Measurements from ENCODE around the gene IPO4. TPM values are rescaled to one million over a fixed set of nuclear protein-coding genes. Genes with fewer than 3 reads are reported as not detected.
A peak's percentile ranks its signal among the peaks of the same experiment; 100 is the strongest.

Gene IPO4
- total and polyA plus RNA-seq, 2 of the 8 experiments (the other 6 are each of a cell fraction or from before 2014, with no cell fraction given) = 55.5 to 108 TPM

GRCh38 chr14:24146978-24147760 lies 41.4 kb downstream of the IPO4 start, which contains the start of gene RNF31 (continued):
- TF ChIP-seq, protein P1, sequence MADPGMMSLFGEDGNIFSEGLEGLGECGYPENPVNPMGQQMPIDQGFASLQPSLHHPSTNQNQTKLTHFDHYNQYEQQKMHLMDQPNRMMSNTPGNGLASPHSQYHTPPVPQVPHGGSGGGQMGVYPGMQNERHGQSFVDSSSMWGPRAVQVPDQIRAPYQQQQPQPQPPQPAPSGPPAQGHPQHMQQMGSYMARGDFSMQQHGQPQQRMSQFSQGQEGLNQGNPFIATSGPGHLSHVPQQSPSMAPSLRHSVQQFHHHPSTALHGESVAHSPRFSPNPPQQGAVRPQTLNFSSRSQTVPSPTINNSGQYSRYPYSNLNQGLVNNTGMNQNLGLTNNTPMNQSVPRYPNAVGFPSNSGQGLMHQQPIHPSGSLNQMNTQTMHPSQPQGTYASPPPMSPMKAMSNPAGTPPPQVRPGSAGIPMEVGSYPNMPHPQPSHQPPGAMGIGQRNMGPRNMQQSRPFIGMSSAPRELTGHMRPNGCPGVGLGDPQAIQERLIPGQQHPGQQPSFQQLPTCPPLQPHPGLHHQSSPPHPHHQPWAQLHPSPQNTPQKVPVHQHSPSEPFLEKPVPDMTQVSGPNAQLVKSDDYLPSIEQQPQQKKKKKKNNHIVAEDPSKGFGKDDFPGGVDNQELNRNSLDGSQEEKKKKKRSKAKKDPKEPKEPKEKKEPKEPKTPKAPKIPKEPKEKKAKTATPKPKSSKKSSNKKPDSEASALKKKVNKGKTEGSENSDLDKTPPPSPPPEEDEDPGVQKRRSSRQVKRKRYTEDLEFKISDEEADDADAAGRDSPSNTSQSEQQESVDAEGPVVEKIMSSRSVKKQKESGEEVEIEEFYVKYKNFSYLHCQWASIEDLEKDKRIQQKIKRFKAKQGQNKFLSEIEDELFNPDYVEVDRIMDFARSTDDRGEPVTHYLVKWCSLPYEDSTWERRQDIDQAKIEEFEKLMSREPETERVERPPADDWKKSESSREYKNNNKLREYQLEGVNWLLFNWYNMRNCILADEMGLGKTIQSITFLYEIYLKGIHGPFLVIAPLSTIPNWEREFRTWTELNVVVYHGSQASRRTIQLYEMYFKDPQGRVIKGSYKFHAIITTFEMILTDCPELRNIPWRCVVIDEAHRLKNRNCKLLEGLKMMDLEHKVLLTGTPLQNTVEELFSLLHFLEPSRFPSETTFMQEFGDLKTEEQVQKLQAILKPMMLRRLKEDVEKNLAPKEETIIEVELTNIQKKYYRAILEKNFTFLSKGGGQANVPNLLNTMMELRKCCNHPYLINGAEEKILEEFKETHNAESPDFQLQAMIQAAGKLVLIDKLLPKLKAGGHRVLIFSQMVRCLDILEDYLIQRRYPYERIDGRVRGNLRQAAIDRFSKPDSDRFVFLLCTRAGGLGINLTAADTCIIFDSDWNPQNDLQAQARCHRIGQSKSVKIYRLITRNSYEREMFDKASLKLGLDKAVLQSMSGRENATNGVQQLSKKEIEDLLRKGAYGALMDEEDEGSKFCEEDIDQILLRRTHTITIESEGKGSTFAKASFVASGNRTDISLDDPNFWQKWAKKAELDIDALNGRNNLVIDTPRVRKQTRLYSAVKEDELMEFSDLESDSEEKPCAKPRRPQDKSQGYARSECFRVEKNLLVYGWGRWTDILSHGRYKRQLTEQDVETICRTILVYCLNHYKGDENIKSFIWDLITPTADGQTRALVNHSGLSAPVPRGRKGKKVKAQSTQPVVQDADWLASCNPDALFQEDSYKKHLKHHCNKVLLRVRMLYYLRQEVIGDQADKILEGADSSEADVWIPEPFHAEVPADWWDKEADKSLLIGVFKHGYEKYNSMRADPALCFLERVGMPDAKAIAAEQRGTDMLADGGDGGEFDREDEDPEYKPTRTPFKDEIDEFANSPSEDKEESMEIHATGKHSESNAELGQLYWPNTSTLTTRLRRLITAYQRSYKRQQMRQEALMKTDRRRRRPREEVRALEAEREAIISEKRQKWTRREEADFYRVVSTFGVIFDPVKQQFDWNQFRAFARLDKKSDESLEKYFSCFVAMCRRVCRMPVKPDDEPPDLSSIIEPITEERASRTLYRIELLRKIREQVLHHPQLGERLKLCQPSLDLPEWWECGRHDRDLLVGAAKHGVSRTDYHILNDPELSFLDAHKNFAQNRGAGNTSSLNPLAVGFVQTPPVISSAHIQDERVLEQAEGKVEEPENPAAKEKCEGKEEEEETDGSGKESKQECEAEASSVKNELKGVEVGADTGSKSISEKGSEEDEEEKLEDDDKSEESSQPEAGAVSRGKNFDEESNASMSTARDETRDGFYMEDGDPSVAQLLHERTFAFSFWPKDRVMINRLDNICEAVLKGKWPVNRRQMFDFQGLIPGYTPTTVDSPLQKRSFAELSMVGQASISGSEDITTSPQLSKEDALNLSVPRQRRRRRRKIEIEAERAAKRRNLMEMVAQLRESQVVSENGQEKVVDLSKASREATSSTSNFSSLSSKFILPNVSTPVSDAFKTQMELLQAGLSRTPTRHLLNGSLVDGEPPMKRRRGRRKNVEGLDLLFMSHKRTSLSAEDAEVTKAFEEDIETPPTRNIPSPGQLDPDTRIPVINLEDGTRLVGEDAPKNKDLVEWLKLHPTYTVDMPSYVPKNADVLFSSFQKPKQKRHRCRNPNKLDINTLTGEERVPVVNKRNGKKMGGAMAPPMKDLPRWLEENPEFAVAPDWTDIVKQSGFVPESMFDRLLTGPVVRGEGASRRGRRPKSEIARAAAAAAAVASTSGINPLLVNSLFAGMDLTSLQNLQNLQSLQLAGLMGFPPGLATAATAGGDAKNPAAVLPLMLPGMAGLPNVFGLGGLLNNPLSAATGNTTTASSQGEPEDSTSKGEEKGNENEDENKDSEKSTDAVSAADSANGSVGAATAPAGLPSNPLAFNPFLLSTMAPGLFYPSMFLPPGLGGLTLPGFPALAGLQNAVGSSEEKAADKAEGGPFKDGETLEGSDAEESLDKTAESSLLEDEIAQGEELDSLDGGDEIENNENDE (IDR thresholded peaks at IDR 0.05; ENCODE audit: insufficient replicate concordance, low read length) = no peak
- TF ChIP-seq, protein P2, sequence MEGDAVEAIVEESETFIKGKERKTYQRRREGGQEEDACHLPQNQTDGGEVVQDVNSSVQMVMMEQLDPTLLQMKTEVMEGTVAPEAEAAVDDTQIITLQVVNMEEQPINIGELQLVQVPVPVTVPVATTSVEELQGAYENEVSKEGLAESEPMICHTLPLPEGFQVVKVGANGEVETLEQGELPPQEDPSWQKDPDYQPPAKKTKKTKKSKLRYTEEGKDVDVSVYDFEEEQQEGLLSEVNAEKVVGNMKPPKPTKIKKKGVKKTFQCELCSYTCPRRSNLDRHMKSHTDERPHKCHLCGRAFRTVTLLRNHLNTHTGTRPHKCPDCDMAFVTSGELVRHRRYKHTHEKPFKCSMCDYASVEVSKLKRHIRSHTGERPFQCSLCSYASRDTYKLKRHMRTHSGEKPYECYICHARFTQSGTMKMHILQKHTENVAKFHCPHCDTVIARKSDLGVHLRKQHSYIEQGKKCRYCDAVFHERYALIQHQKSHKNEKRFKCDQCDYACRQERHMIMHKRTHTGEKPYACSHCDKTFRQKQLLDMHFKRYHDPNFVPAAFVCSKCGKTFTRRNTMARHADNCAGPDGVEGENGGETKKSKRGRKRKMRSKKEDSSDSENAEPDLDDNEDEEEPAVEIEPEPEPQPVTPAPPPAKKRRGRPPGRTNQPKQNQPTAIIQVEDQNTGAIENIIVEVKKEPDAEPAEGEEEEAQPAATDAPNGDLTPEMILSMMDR (IDR thresholded peaks at IDR 0.05; ENCODE audit: control extremely low read depth in 1 of 3, insufficient read depth in 1 of 3, low read depth in 1 of 3, low read length in 3 of 3) = no peak
- TF ChIP-seq SP2 (IDR thresholded peaks at IDR 0.05; ENCODE audit: low read length) (no peak), POLR2A (IDR thresholded peaks at IDR 0.05; ENCODE audit: control extremely low read depth in 1 of 2, low read depth in 2 of 2, low read length in 2 of 2) (peak in 1 of 2 experiments; percentile 55; a peak in 1 of 3 replicates), ASH2L (IDR thresholded peaks at IDR 0.05; ENCODE audit: low read length) (peak; percentile 33), BCL11A (IDR thresholded peaks at IDR 0.05; ENCODE audit: low read depth in 2 of 2, low read length in 2 of 2) (no peak), RBBP5 (IDR thresholded peaks at IDR 0.05; ENCODE audit: borderline replicate concordance, low read depth, low read length) (no peak), JUND (IDR thresholded peaks at IDR 0.05; ENCODE audit: low read length) (no peak)

All from H1 (cell line).